GM19328 (cell line): ENCODE results near the gene FADS1.

Experiments
- ATAC-seq: cut with Tn5 transposase; IDR thresholded peaks from one replicate; pipeline ENCODE4 v1.9.1; 2021; ENCODE audit warnings: mild to moderate bottlenecking, moderate library complexity; ENCODE audit not compliant: unreplicated experiment

FADS1 gene

DNA sequence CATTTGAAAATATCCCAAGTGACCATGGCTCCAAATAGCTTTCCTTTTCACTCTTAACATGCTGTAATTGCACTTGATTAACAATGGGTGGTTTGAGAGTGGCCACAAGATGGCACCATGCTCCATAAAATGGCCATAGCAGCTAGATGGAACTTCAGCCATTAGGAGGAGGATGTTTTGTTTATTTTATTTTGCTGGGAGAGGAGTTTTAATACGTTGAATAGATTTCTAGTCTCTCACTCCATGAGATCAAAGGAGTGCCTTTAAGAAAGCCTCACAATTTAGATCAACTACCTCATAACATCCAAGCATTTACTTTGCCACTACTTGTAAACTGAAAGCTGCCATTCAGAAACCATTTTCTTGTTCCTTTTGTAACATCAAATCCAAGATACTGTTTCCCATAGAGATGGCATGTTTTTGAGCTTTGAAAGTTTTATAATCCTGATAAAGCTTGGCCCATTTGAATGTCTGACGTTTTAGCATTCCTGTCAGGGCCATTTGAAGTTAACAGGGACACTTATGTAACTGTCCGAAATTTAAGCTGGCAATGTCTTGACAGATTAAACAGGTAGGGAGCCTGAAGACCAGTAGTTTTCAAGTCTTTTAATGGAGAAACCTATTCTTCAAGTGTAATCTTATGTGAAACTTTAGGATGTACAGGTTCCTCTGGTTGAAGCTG is 19.4 kb downstream of the FADS1 start:
- no peak for ATAC-seq

DNA sequence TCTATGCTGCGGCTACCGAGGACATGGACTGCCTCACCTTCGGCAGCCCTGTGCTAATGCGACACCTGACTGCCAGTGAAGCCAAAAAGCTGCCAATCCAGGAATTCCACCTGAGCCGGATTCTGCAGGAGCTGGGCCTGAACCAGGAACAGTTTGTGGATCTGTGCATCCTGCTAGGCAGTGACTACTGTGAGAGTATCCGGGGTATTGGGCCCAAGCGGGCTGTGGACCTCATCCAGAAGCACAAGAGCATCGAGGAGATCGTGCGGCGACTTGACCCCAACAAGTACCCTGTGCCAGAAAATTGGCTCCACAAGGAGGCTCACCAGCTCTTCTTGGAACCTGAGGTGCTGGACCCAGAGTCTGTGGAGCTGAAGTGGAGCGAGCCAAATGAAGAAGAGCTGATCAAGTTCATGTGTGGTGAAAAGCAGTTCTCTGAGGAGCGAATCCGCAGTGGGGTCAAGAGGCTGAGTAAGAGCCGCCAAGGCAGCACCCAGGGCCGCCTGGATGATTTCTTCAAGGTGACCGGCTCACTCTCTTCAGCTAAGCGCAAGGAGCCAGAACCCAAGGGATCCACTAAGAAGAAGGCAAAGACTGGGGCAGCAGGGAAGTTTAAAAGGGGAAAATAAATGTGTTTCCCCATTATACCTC is 20.8 kb downstream of the FADS1 start:
- ATAC-seq: no peak

DNA sequence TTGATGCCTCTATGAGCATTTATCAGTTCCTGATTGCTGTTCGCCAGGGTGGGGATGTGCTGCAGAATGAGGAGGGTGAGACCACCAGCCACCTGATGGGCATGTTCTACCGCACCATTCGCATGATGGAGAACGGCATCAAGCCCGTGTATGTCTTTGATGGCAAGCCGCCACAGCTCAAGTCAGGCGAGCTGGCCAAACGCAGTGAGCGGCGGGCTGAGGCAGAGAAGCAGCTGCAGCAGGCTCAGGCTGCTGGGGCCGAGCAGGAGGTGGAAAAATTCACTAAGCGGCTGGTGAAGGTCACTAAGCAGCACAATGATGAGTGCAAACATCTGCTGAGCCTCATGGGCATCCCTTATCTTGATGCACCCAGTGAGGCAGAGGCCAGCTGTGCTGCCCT is 21.3 kb downstream of the FADS1 start:
- no peak for ATAC-seq

DNA sequence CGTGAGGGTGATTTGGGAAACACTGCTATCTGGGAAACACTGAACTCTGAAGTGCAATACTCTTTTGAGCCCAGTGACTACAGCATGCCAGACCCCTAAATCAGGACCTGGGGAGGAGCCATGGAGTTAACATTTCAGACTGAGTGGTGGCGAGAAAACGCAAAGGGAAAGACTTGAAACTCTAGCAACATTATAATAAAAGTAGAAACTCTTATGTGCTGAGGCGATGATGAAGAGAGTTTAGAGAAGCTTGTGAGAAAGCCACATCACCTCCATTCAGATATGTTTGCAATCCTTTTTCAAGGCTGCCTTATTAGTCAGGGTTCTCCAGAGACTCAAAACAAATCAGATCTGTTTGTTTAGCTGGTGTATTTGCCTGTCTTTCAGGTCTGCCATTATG is 22.2 kb downstream of the FADS1 start:
- ATAC-seq: no peak

DNA sequence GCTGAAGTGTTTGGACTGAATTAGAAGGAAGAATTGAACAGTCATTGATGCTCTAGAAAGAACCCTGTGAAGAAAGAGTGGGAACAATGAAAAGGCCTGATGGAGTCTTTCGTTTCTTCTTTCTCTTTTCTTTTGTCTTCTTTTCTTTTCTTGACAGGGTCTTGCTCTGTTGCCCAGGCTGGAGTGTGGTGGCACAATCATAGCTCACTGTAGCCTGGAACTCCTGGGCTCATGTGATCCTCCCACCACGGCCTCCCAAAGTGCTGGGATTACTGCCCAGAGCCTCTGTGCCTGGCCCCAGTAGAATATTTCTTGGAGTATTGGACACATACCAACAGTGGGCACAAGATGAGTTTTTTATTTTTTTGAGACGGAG is 23.0 kb downstream of the FADS1 start:
- no peak for ATAC-seq

DNA sequence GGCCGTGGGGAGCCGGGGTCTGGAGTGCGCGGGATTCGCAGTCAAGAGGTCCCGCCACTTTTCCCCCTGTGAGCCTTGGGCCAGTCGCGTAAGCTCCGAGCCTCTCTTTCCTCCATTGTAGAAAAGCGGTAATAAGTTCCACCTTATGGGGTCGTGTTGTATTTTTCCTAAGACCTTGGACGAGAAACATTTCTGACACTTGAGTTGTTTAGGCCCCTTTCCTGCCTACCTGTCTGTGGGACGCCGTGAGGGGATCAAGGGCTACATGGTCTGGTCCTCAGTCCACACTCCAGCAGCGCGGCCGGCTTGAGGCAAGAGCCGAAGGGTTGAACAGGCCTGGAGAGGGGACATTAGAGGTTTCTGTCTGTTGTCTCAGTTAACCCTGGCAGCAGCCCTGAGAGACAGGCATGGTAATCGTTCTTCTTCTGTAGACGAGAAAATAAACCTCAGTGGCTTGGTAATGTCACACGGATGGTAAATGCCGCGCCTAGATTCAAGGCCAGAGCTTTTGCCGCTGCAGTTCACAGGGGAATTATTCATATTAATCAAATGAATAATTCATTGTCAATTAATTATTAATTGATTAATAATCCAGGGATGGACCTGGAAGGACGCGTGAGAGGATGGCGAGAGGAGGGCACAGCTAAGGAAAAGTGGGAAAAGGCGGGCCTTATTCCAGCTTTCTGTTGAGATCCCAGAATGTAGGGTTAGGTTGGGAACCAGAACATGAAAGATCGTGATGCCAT is 23.5 kb downstream of the FADS1 start:
- ATAC-seq: no peak

DNA sequence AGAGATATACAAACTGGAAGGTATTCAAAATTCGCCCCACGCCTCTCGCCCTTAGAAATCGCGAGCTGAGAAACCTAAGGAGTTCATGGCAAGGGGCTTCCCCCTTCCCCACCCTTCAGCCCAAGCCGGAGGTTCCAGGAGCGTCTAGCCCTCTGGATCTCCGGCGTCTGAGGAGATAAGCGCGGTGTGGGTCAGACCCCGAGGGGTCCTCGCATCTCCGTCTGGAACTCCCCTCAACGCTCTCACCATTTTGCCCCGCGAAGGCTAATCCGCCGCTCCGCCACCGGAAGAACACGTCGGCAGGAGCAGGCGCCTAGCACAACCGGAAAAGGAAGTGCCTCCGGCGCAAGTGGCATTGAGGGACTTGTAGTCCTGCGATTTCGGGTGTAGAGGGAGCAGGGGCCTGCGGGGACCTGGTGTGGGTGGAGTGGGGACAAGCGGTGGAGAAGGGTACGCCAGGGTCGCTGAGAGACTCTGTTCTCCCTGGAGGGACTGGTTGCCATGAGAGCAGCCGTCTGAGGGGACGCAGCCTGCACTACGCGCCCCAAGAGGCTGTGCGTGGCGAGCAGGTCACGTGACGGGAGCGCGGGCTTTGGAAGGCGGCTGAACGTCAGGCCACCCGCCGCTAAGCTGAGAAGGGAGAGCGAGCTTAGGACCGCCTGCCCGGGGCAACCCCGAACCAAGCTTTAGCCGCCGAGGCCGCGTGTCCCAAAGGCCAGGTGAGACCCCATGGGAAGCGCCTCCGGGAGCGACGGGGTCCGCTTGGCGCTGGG is 24.3 kb downstream of the FADS1 start, which contains the start of the genes FEN1 and TMEM258:
FEN1 (plus strand) TSS at position 602 of the 773 bp plus-strand sequence. CDS start 2,451 bp downstream, outside the sequence.
TMEM258 (minus strand) TSS at position 290 of the 773 bp plus-strand sequence; CDS start at position 249, 41 bp downstream.
- peak; percentile 91 for ATAC-seq

DNA sequence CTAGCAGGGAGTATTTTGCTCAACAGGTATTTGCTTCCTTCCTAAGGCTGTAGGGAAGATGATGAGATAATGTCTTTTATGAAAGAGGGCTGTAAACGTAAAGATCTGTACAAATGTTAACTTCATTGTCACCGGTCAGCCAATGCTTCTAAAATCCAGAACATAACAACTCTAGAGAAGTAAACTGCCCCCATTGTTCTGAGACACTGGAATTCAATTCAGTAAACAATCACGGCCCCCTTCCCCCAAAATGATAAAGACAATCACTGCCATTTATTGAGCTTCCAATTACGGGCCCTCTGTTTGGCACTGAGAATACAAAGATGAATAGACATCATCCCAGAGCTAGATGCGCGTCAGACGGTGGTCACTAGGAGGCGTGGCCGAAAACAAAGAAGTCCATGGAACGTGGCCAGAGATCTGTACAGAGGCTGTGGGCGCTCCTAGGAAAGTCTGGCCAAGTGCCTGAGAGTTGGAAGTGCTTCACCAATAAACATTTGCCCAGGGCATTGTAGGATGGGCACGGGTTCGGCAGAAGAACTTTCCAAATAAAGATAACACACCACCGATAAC is 25.0 kb downstream of the FADS1 start:
- peak; percentile 11 for ATAC-seq

DNA sequence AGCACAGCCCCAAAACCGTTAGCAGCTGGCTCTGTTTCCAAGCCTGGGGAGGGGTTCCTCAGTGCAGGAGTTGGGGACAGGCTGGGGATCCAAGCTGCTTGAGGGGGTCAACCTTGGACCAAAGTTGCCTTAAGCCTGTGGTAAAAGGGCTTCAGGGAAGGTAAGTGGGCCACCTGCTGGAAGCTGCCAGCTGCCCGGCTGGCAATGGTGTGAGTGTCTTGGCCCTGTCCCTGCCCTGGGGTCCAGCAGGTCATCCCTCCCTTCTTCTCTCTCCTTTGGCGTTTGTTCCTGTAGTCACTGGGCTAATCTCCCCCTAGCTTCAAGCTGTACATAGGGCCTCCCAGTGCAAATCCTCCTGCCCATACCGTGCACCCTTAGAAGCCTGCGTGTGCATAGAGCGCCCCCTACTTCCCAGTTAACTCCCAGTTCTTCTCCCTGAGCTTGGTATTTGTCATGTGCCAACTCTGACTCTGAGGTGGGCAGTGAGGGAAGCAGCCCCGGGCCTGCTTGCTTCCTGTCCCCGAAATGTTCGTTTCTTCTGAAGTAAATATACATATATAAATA is 28.8 kb downstream of the FADS1 start:
- no peak for ATAC-seq

DNA sequence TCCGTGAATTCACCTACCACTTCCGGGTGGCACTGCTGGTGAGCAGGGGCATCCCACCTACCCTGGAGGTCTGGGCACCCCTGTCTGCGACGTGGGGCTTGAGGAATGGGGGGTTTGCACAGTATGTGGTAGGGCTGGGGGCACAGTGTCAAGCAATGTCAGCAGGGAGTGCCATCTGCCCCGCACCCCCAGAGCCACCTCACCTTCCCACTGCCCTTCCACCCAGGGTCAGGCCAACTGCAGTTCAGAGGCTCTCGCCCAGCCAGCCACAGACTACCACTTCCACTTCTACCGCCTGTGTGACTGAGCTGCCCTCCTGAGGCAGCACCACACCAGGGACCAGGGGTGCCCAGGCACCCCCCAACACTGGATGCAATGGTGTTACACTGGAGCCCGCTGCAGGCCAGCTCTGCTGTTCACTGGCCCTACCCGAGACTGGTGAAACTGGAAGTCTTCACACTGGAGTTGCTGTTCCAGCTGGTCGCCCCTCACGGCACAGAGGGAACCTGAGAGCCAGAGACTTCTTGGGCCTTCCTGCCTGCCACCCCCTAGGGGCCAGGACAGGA is 30.9 kb downstream of the FADS1 start:
- ATAC-seq: no peak

DNA sequence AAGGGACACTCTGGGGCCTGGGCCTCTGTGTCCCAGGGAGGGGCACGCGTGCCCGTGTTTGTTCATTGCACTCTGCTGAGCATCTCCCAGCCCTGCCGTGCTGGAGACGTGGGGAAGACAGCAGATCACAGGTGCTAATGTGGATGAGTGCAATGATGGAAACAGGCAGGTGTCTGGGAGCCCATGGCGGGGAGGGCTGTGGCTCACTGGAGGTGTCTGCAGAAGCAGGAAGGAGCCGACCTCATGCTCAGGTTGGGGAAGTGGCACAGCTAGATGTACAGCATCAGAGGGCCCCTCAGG is 32.3 kb downstream of the FADS1 start:
- no peak for ATAC-seq

DNA sequence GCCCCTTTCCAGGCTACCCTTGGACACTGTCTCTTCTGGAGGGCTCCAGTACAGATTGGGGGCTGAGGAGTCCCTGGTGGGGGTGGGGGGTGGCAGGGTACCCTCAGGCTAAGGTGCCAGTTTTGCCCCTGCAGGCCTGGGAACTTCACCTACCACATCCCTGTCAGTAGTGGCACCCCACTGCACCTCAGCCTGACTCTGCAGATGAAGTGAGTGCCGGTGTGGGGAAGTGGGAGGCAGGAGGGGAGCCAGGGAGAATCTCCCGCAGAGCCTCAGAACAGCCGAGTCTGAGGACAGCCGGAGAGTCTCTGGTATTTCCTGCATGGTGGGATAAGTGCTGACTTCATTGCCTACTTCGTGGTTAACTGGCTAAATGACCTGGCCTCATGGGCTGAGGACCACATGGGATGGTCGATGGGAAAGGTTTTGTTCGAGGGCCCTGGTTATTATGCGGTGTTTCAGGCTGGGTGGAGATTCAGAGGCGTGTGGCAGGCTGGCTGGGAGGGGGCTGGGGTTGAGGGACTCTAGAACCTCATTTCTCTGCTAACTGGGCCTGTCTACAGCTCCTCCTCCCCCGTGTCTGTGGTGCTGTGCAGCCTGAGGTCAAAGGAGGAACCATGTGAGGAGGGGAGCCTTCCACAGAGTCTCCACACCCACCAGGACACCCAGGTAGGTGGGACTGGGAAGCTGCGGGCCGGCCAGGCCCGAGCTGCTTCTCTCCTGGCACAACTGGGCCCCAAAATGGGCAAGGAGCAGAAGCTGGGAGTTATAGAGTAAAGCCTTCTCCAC is 32.9 kb downstream of the FADS1 start:
- ATAC-seq: no peak

DNA sequence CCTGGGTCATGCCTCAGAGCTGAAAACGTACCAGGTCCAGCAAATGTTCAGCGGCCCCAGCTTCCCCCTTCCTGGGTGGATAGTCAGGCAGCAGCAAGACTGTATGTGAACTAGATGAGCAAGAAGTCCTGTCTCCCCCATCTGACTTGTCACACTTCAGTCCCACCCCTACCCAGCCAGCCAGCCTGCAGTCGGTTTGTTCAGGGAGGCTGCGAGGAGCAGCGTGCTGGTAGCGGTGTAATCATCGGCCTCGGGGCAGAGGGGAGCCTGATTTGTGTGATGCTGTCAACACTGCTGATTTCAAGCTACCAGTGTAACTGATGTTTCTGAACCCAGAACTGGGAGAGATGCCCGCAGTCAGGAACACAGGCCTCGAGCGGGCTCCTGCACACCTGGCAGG is 34.0 kb downstream of the FADS1 start:
- ATAC-seq: no peak

DNA sequence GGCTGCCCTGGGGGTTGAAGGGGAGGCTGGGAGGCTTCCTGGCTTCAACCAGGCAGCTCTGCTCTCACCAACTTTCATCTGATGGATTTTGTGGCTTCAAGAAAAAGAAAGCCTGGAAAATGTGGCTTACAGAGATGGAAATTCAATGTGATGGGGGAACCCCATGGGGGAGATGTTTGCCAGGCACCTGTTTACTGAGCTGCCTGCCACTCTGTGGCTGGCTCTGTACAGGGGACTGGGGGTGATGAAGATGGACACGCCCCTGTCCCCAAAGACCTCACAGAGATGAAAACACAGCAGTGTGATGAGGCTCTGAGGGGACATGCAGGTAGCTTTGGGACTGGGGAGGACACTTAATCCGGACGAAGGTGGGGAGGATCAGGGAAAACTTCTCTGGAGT is 34.5 kb downstream of the FADS1 start:
- ATAC-seq: no peak

DNA sequence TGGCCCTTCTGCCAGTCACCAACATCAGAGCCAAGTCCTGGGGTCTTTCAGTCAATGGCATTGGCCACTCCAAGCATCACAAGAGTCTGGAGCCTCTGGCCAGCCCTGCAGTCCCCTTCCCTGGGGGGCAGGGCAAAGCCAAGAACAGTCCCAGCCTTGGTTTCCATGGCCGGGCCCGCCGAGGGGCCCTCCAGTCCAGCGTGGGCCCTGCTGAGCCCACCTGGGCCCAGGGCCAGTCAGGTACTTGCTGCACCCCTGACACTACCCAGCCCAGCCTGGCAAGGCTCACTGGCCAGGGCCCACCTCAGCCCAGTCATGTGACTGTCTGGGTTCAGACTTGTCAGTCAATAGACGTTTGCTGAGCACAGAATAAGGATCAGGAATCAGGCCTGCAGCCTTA is 35.2 kb downstream of the FADS1 start:
- ATAC-seq: no peak

DNA sequence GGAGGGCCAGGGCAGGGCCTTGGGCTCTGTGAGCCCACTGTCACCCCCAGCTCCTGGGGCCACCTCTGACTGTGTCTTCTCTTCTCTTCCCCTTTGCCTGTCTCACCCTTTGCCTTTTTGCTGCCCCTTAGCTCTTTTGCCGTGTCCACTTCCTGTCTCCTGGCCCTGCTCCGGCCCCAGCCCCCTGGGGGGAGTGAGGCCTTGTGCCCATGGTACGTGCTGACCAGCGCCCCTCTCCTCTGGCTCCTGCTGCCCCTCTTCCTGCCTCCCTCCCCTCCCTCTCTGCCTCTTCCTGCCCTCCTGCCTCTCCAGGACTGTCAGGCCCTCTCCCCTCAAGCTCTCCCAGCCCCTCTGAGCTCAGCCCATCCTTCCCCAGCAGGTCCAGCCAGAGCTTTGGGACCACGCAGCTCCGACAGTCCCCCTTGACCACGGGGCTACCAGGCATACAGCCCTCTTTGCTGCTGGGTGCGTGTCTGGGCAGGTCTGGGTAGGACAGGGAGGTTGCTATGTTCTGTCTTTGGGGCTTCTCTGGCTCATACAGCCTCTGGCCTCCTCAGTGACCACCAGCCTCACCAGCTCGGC is 36.1 kb downstream of the FADS1 start:
- no peak for ATAC-seq

DNA sequence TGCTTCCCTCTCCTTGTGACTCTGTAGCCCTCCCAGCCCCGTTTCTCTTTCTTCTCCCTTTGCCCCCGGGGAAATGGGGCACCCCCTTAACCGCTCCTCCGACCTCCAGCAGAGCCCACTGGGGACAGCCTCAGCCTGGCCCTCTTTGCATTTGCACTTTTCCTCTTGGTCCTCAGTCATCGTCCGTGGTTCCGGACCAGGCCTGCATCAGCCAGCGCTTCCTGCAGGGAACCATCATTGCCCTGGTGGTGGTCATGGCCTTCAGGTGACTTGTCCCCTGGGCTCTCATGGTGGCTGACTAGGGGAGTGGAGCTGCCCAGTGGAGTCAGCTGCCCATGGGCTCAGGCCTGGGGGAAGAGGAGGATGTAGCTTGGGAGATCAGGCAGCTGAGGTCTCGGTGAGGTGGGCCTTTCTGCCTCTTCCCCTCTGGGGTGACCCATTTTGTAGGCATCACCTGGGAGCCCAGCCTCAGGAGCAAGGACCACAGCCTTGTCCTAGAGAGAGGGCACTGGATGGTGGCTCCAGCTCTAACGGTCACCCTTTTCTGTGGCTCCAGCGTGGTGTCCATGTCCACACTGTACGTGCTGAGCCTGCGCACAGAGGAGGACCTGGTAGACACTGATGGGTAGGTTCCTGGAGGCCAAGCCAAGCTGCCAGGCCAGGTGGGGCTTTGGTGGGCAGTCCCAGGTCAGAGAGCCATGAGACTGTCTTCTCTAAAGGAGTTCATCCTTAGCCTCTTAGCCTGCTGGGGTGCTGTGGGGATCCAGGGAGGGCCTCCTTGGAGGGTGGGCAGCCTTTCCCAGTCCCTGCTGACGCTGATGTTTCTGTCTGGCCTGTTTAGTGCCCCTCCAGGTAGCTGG is 36.9 kb downstream of the FADS1 start:
- ATAC-seq: no peak

DNA sequence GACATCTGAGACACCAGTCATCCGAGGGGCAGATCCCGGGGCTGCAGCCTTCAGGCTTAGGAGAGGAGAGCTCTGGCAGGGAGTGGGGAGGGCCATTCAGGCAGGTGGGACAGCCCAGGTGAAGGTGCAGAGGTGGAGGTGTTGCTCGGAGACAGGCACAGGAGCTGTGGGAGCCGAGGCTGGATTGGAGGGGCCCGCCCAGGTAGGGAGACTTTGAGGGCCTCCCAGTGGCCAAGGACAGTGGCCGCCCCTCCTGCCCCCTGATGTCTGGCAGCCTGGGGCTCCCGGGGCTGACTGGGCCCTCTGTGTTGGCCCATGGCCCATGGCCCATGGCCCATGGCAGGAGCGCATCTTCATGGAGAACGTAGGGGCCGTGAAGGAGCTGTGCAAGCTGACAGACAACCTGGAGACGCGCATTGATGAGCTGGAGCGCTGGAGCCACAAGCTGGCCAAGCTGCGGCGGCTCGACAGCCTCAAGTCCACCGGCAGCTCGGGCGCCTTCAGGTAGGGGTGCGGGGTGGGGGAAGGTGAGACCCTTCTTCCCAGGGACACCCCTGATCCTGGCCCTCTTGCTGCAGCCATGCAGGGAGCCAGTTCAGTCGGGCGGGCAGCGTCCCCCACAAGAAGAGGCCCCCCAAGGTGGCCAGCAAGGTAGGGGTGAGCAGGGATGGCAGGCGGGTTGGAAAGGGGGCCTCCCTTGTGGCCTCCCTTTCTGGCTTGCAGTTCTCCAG is 37.7 kb downstream of the FADS1 start:
- ATAC-seq: no peak
